GM19395 (cell line): ENCODE results near the gene ZNF649.
"Not testable (repeated sequence)": the region's sequence is repeated elsewhere in the genome, so short reads cannot be mapped to it uniquely, and the experiment has no call there.

ENCODE experiments used
- ATAC-seq: cut with Tn5 transposase; IDR thresholded peaks from one replicate; pipeline ENCODE4 v1.9.1; 2021; ENCODE audit warnings: mild to moderate bottlenecking, moderate library complexity; ENCODE audit not compliant: unreplicated experiment

ZNF649 gene

DNA sequence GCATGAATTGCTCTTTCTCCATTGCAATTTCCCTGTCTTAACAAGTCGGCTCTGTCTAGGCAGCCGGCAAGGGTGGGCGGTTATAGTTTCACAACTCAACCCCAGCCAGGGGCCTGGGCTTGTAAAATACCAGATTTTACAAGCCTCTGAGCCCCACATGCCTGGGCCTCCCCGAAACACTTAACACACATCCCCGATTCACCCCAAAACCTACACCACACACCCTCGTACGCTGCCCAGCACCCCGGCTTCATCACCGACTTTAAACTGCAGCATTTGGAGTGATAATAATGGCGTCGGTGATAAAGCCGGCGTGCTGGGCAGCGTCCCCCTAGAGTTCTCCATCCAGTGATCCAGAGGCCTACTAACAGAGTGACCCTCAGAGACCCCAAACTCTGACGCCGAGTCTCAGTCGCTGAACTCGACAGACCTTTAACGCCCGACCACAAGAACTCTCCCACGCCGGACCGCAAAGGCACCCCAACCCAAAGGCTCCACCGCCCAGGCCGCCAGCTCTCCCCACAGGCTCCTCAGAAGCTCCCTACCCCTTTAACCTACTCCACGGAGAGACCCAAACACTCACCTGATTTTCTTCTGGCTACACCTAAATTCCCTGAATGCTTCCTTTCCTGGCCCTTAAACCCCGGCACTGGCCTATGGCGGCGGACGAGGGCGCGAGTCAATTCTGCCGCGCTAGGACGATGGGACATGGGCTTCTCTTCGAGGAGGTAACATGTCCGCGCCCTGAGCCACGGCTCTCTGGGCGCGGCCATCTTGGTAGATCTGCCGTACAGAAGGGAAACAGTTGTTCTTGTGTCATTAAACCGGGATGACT lies at the start of gene ZNF649:
ZNF649 (minus strand) TSS at position 687 of the 835 bp plus-strand sequence. CDS start 4,910 bp downstream, outside the sequence.
- peak; percentile 72 for ATAC-seq

DNA sequence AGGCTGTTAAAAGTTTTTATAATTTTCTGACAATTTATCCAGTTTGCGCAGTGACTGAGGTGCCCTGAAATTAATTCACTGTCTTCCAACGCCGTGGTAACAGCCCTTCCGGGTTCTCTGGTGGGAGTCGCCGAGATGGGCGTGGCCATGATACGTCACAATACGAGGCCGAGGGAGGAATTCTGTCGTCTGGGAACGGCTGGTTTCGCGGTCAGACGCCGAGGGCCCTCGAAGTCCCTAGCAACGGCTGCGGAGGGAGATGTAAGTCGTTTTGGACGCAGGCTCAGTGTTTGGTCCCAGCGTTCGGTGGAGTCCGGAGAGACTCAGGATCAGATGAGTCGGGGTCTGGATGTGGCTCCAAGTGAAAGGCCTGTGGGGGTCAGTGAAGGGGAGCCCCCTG lies 44.2 kb upstream of the ZNF649 start:
- ATAC-seq: no peak

DNA sequence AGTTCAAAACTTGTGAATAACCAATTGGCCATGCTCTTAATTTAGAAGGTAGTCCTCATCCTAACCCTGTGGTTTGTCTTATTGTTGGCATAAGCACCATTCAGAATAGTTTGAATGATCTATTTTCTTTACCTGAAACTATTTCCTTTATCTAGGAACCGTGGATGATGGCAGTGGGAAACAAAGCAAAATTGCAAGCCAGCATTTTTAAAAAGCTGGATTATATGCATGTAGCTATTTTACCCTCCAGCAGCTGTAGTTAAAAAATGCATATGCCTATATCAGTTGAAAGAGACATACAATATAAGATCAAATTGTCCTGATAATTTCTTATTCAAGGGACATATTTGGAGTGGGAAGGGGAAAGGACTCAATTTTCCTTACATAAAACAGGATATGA lies 41.8 kb upstream of the ZNF649 start:
- ATAC-seq: no peak

DNA sequence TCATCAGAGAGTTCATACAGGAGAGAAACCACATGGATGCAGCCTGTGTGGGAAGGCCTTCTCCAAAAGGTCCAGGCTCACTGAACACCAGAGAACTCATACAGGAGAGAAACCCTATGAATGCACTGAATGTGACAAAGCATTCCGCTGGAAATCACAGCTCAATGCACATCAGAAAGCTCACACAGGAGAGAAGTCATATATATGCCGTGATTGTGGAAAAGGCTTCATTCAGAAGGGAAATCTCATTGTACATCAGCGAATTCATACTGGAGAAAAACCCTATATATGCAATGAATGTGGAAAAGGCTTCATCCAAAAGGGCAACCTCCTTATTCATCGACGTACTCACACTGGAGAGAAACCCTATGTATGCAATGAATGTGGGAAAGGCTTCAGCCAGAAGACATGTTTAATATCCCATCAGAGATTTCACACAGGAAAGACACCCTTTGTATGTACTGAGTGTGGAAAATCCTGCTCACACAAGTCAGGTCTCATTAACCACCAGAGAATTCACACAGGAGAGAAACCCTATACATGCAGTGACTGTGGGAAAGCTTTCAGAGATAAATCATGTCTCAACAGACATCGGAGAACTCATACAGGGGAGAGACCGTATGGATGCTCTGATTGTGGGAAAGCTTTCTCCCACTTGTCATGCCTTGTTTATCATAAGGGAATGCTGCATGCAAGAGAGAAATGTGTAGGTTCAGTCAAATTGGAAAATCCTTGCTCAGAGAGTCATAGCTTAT lies 40.2 kb upstream of the ZNF649 start:
- no peak for ATAC-seq

DNA sequence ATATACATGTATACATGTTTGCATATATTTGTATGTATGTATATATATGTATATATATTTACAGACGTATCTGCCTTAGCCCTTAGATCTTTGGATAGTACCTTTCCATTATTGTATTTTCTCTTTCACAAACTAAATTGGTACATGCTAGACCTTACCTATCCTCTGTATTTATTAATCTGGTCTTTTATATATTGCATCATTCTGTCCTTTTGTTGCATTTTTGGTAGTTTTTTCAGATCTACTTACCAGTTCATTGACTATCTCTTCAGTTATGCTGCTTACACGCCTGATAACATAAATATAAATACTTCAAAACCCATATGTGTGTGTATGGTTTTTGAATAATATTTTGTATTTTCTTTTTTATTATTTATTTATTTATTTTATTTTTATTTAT lies 34.1 kb upstream of the ZNF649 start:
- ATAC-seq: no peak

- no peak for ATAC-seq
Measured at GRCh38 chr19:51931921-51932320, 27.1 kb upstream of the ZNF649 start.

- no peak for ATAC-seq
Measured at GRCh38 chr19:51927859-51928258, 23.0 kb upstream of the ZNF649 start.

- ATAC-seq: peak; percentile 85
Measured at GRCh38 chr19:51926784-51927741, 22.2 kb upstream of the ZNF649 start, which contains the start of gene ZNF613. Gene ZNF613, plus strand, starts transcription at chr19:51927472. Its CDS starts 8,749 bp downstream, at chr19:51936221.

- no peak for ATAC-seq
Measured at GRCh38 chr19:51926426-51926783, 21.6 kb upstream of the ZNF649 start.

DNA sequence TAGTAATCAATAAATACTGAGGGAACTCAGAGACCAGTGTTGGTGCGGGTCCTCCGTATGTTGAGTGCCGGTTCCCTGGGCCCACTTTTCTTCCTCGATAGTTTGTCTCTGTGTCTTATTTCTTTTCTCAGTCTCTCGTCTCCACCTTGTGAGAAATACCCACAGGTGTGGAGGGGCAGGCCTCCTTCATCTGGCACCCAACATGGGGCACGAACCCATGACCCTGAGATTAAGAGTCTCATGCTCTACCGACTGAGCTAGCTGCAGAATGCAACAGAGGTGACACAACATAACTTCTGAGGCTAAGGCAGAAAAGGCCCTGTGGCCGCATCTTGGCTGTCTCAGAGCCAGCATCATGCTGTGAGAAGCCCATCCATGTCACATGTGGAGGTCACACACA lies 17.1 kb upstream of the ZNF649 start:
- ATAC-seq: no peak

GRCh38 chr19:51919606-51920005 lies 14.8 kb upstream of the ZNF649 start:
- ATAC-seq: no peak

GRCh38 chr19:51916167-51916566 lies 11.3 kb upstream of the ZNF649 start:
- no peak for ATAC-seq

DNA sequence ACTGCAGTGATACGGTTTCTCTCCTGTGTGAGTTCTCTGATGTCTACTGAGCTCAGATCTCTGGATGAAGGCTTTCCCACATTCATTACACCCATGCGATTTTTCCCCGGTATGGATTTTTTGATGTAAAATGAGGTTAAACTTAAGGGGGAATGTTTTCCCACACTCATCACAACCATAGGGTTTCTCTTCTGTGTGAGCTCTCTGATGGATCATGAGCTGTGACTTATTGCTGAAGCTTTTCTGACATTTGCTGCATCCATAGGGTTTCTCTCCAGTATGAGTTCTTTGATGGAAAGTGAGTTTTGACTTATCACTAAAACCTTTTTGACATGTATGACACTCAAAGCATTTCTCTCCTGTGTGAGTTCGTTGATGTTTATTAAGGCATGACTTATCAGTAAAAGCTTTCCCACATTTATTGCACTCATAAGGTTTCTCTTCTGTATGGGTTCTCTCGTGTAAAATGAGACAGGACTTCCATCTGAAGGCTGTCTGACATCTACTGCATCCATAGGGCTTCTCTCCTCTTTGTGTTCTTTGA lies 10.6 kb upstream of the ZNF649 start:
- no peak for ATAC-seq

DNA sequence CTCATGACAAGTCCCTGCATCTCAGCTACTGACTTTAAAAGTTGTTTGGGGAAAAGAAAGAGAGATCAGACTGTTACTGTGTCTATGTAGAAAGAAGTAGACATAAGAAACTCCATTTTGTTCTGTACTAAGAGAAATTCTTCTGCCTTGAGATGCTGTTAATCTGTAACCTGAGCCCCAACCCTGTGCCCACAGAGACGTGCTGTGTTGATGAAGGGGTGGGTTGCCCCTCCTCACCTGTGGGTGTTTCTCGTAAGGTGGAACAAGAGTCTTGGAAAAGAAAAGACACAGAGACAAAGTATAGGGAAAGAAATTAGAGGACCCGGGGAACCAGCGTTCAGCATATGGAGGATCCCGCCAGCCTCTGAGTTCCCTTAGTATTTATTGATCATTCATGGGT lies 3.2 kb upstream of the ZNF649 start:
- not testable (repeated sequence) for ATAC-seq

- not testable (repeated sequence) for ATAC-seq
Measured at GRCh38 chr19:51906108-51906507, 1.3 kb upstream of the ZNF649 start.

GRCh38 chr19:51905639-51906038 lies 822 bp upstream of the ZNF649 start:
- ATAC-seq: not testable (repeated sequence)

- peak; percentile 14 for ATAC-seq
Measured at GRCh38 chr19:51905206-51905605, 389 bp upstream of the ZNF649 start.

DNA sequence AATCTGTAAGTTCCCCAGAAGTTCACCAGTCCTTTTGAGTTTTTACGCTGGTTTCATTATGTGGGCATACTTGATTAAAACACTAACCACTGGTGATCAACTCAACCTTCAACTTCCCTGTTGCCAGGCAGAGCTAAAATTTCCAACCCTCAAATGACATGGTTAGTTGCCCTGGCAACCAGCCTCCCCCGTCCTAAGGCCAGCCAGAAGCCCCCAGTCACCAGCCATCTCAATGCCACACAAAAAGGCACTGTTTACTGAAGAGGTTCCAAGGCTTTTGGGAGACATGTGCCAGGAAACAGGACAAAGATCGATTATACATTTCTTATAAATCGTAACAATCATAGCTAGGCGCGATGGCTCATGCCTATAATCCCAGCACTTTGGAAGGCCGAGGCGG lies 1.6 kb downstream of the ZNF649 start:
- no peak for ATAC-seq

DNA sequence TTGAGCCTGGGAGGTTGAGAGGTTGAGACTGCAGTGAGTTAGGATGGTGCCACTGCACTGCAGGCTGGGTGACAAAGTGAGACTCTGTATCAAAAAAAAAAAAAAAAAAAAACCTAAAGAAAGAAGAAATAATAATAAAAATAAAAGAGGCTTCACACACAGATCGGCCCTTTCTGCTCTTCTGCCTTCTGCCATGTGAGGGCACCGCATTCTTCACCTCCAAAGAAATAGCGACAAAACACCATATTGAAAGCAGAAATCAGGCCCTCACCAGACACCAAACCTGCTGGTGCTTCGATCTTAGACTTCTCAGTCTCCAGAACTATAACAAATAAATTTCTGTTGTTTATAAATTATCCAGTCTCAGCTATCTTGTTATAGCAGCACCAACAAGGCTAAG lies 3.0 kb downstream of the ZNF649 start:
- no peak for ATAC-seq

GRCh38 chr19:51891193-51891747 lies 13.5 kb downstream of the ZNF649 start:
- no peak for ATAC-seq
